A673 (cell line): Measurements from ENCODE around the gene UMAD1. TPM values are rescaled to one million over a fixed set of nuclear protein-coding genes. Genes with fewer than 3 reads are reported as not detected.

Source experiments
- BruUV-seq: library from RNA; stranded (reverse); fragments of 400-500 nt; replicated peaks from 2 replicates; lab custom pipeline; 2021; lab: Mats Ljungman, UMichigan
- CTCF ChIA-PET: fragments of 300-600 bp; sonication (Branson Sonifier 250); formaldehyde crosslinking; loops from one replicate; lab custom pipeline; 2022; ENCODE audit warnings: antibody characterized with exemption; lab: Charles Lee
- POLR2A ChIA-PET: fragments of 300-600 bp; sonication (Branson Sonifier 250); formaldehyde crosslinking; loops from one replicate; lab custom pipeline; 2022; ENCODE audit warnings: antibody characterized with exemption; ENCODE audit not compliant: low non-redundant PET; lab: Charles Lee
- DNase-seq: peaks from one replicate; pipeline ENCODE4 v3.0.0-alpha.2; 2015; ENCODE audit warnings: low spot score
- H3K27ac ChIP-seq: fragments of 200-600 bp; sonication (generic); 2 replicates; pipeline ENCODE4 v1.5.1; 2016; ENCODE audit warnings: mixed run types, low read depth, mild to moderate bottlenecking, mixed read lengths, antibody characterized with exemption, low read length; ENCODE audit not compliant: poor library complexity, severe bottlenecking
- H3K27me3 ChIP-seq: fragments of 200-600 bp; sonication (generic); replicated peaks from 2 replicates; pipeline ENCODE4 v1.6.1; 2017; ENCODE audit warnings: mixed run types, low read depth, mild to moderate bottlenecking, mixed read lengths, antibody characterized with exemption, low read length; ENCODE audit not compliant: insufficient read depth, poor library complexity
- H3K36me3 ChIP-seq: fragments of 200-600 bp; sonication (generic); 2 replicates; pipeline ENCODE4 v1.6.1; 2016; ENCODE audit warnings: mixed run types, mild to moderate bottlenecking, mixed read lengths, antibody characterized with exemption, low read length; ENCODE audit not compliant: insufficient read depth, poor library complexity, severe bottlenecking
- H3K4me1 ChIP-seq: fragments of 200-600 bp; sonication (generic); 2 replicates; pipeline ENCODE4 v1.6.1; 2017; ENCODE audit warnings: mixed run types, mild to moderate bottlenecking, mixed read lengths, antibody characterized with exemption, low read length; ENCODE audit not compliant: insufficient read depth, poor library complexity, severe bottlenecking
- H3K4me3 ChIP-seq: fragments of 200-600 bp; sonication (generic); 2 replicates; pipeline ENCODE4 v1.5.1; 2016; ENCODE audit warnings: low read depth, mixed run types, mild to moderate bottlenecking, mixed read lengths, low read length; ENCODE audit not compliant: poor library complexity, severe bottlenecking
- H3K9me3 ChIP-seq: fragments of 200-600 bp; sonication (generic); 2 replicates; pipeline ENCODE4 v1.6.1; 2016; ENCODE audit warnings: mixed run types, low read depth, mild to moderate bottlenecking, mixed read lengths, antibody characterized with exemption, low read length; ENCODE audit not compliant: poor library complexity, severe bottlenecking
- CTCF ChIP-seq: fragments of 300-800, 200-600 bp; sonication (generic); conservative IDR thresholded peaks from 2 replicates; pipeline ENCODE4 v1.5.1; 2017; ENCODE audit warnings: low read depth, mild to moderate bottlenecking, antibody characterized with exemption, low read length, moderate library complexity, mixed read lengths
- EZH2 ChIP-seq: fragments of 200-600 bp; sonication (generic); IDR thresholded peaks from 2 replicates; pipeline ENCODE4 v1.6.1; 2017; ENCODE audit warnings: borderline replicate concordance, low read depth, mild to moderate bottlenecking, mixed read lengths, antibody characterized with exemption, low read length; ENCODE audit not compliant: poor library complexity, severe bottlenecking
- intact Hi-C: fragments of 100-400 bp; cut with micrococcal nuclease; formaldehyde crosslinking; loops from one replicate; pipeline ENCODE4 v1.10.0; 2022; ENCODE audit not compliant: unreplicated experiment
- total RNA-seq: library from RNA; stranded (reverse); gene quantifications from 2 replicates; pipeline ENCODE4 v1.2.3, GENCODE V29; 2021

Gene UMAD1
- total RNA-seq, 1 experiment from 2014 or later, result 13.5 TPM

- CTCF ChIA-PET, result no interaction called here
- Histone ChIP-seq H3K27ac (no peak overlapping the region), H3K4me3 (no peak overlapping the region), H3K4me1 (no peaks in the 10 kb centered on the region), H3K9me3 (no peaks in the 10 kb centered on the region), H3K27me3 (no peaks in the 10 kb centered on the region), H3K36me3 (no peaks in the 10 kb centered on the region)
- intact Hi-C loops, result no loop called here
- POLR2A ChIA-PET, result no interaction called here
- no peak for DNase-seq
- no TSS peak for BruUV-seq
- no peak for TF ChIP-seq EZH2
- TF ChIP-seq CTCF, result no peak
Observed at GRCh38 chr7:7869036-7869435, 228.5 kb downstream of the UMAD1 start.

GRCh38 chr7:7869651-7870050, 229.1 kb downstream of the UMAD1 start:
- Histone ChIP-seq H3K9me3 (no peaks in the 10 kb centered on the region), H3K4me1 (no peaks in the 10 kb centered on the region), H3K27me3 (no peaks in the 10 kb centered on the region), H3K27ac (no peak overlapping the region), H3K36me3 (no peaks in the 10 kb centered on the region), H3K4me3 (no peak overlapping the region)
- no peak for DNase-seq
- intact Hi-C loops, result no loop called here
- no TSS peak for BruUV-seq
- TF ChIP-seq EZH2, result no peak
- TF ChIP-seq CTCF, result no peak
- CTCF ChIA-PET, result no interaction called here
- POLR2A ChIA-PET, result no interaction called here

- CTCF ChIA-PET, result no interaction called here
- intact Hi-C loops, result no loop called here
- no TSS peak for BruUV-seq
Observed at GRCh38 chr7:7870555-7870954, 230.0 kb downstream of the UMAD1 start.

More at GRCh38 chr7:7870555-7870954, 230.0 kb downstream of the UMAD1 start:
- POLR2A ChIA-PET, result no interaction called here
- Histone ChIP-seq H3K4me1 (no peaks in the 10 kb centered on the region), H3K9me3 (no peaks in the 10 kb centered on the region), H3K27me3 (no peaks in the 10 kb centered on the region), H3K27ac (no peak overlapping the region), H3K36me3 (no peaks in the 10 kb centered on the region), H3K4me3 (no peak overlapping the region)
- DNase-seq, result no peak
- TF ChIP-seq CTCF, result no peak
- no peak for TF ChIP-seq EZH2
